GM12878 (cell line): ENCODE results near the gene INA. TPM values are rescaled to one million over a fixed set of nuclear protein-coding genes. Genes with fewer than 3 reads are reported as not detected.

Source experiments
- CEBPZ ChIP-seq: fragments of 150-350 bp; IDR thresholded peaks from 2 replicates; pipeline ENCODE4 v1.6.1; 2016; ENCODE audit warnings: low read depth, low read length
- ETV6 ChIP-seq, 2 experiments: fragments of 450-650 bp in 1 of 2; IDR thresholded peaks in 1 of 2; conservative IDR thresholded peaks in 1 of 2; 2 replicates each; pipeline ENCODE4 v1.6.1; 2014; ENCODE audit warnings: antibody characterized with exemption in 1 of 2, borderline replicate concordance in 1 of 2, low read depth in 1 of 2, mild to moderate bottlenecking in 1 of 2, moderate library complexity in 1 of 2
- HCFC1 ChIP-seq: fragments of 150-350 bp; IDR thresholded peaks from 2 replicates; pipeline ENCODE4 v1.6.1; 2014; ENCODE audit warnings: low read length
- NKRF ChIP-seq: fragments of 450-650 bp; conservative IDR thresholded peaks from 2 replicates; pipeline ENCODE4 v1.6.1; 2017; ENCODE audit warnings: mild to moderate bottlenecking, moderate library complexity
- SMAD1 ChIP-seq: fragments of 450-650 bp; IDR thresholded peaks from 2 replicates; pipeline ENCODE4 v1.6.1; 2018; ENCODE audit warnings: mild to moderate bottlenecking, low read depth; ENCODE audit not compliant: partially characterized antibody
- SMC3 ChIP-seq: IDR thresholded peaks from 2 replicates; pipeline ENCODE4 v1.6.1; 2011; ENCODE audit warnings: low read length, improper control_type of control experiment, borderline replicate concordance
- SUPT20H ChIP-seq: IDR thresholded peaks from 2 replicates; pipeline ENCODE4 v1.6.1; 2011; ENCODE audit warnings: low read depth, mild to moderate bottlenecking, low read length, moderate library complexity, borderline replicate concordance; ENCODE audit not compliant: control insufficient read depth
- polyA plus RNA-seq, 11 experiments: library from polyadenylated mRNA; depleted of rRNA in 4 of 11; unstranded in 6 of 11; stranded (reverse) in 5 of 11; fragments of >200 nt; fragmentation: Nextera tagmentation in 4 of 11; fragmentation: Illumina TruSeq in 1 of 11; extraction: Ambion mirVana in 4 of 11; extraction: Trizol in 1 of 11; gene quantifications; 1 replicate in 1 of 11; 2 replicates in 10 of 11; pipeline versions ENCODE4 v1.2.1 to v1.2.3, GENCODE V29; 2011 to 2016; ENCODE audit warnings: inconsistent platforms in 2 of 11, missing spikeins in 2 of 11, low read depth in 1 of 11
- total RNA-seq, 4 experiments: library from RNA; depleted of rRNA in 3 of 4; stranded (reverse); fragments of >200 nt in 3 of 4; fragmentation: Illumina TruSeq in 1 of 4; extraction: Trizol in 1 of 4; gene quantifications; 2 replicates each; pipeline versions ENCODE4 v1.2.1 to v1.2.3, GENCODE V29; 2013 to 2021

The INA gene
- total and polyA plus RNA-seq, 10 of the 15 experiments (the other 5 are each of a cell fraction or from before 2014, with no cell fraction given): 0.14 to 0.23 TPM; not detected in 8

GRCh38 chr10:103235775-103236174 is 41.2 kb upstream of the INA start (continued):
- TF ChIP-seq NKRF (no peak), CEBPZ (no peak), SUPT20H (no peak), SMC3 (no peak), HCFC1 (no peak), ETV6 (conservative IDR thresholded peaks at IDR 0.05 in 1 of 2, IDR thresholded peaks at IDR 0.05 in 1 of 2; ENCODE audit: borderline replicate concordance in 1 of 2, low read depth in 1 of 2) (no peak), SMAD1 (no peak)
